ENCODE measurements around the gene OR52W1. TPM values are rescaled to one million over a fixed set of nuclear protein-coding genes. Genes with fewer than 3 reads are reported as not detected.

The OR52W1 gene
- total RNA-seq, 1 experiment from 2014 or later, result not detected

- no peaks in the 10 kb centered on the region for H3K9me3 ChIP-seq (ENCODE audit: control insufficient read depth in 1 of 2, insufficient read depth in 1 of 2, low read depth in 1 of 2, low read length in 2 of 2)
- ChIA-PET RAD21 (ENCODE audit: low non-redundant PET in 1 of 2, low total read pairs in 2 of 2, uncharacterized antibody in 2 of 2, unreplicated experiment in 2 of 2) (no interaction called here), CTCF (no interaction called here), POLR2A (no interaction called here)
- no peak for DNase-seq (ENCODE audit: low read depth, low spot score)
- intact Hi-C loops (cut with micrococcal nuclease), result no loop called here
- no peak overlapping the region for H3K4me2 ChIP-seq (ENCODE audit: low read length)
- H3K4me3 ChIP-seq (replicated peaks in 1 of 2; ENCODE audit: low read depth in 1 of 2, low read length in 2 of 2), result no peak overlapping the region
- H3K27me3 ChIP-seq (ENCODE audit: insufficient read depth, low read length), result no peaks in the 10 kb centered on the region; the same call in 1 of the 2 replicates
- H4K20me1 ChIP-seq (ENCODE audit: insufficient read depth), result no peaks in the 10 kb centered on the region
- TF ChIP-seq CEBPB (IDR thresholded peaks at IDR 0.05; ENCODE audit: low read depth), result no peak
- TF ChIP-seq FOSL1 (IDR thresholded peaks at IDR 0.05; ENCODE audit: low read depth), result no peak
- BruUV-seq (replicated peaks), result no TSS peak
- no peak for ATAC-seq
- H3K4me1 ChIP-seq (ENCODE audit: control insufficient read depth in 1 of 2, insufficient read depth in 2 of 2, low read length in 2 of 2), result no peaks in the 10 kb centered on the region
- H3K9me2 ChIP-seq (ENCODE audit: insufficient read depth), result no peaks in the 10 kb centered on the region
- H3K27ac ChIP-seq (ENCODE audit: low read depth, low read length), result no peak overlapping the region
- no peaks in the 10 kb centered on the region for H3K36me3 ChIP-seq (ENCODE audit: control insufficient read depth in 1 of 2, insufficient read depth in 2 of 2, low read length in 2 of 2)
- no peaks in the 10 kb centered on the region for H3K79me2 ChIP-seq (ENCODE audit: insufficient read depth, low read length)
- H2AFZ ChIP-seq (ENCODE audit: low read depth, low read length, poor library complexity, severe bottlenecking), result no peak overlapping the region
- no peak overlapping the region for H3K9ac ChIP-seq (ENCODE audit: low read length)
Observed at GRCh38 chr11:6152126-6152525, 46.9 kb upstream of the OR52W1 start.

- Histone ChIP-seq H3K4me1 (ENCODE audit: control insufficient read depth in 1 of 2, insufficient read depth in 2 of 2, low read length in 2 of 2) (no peaks in the 10 kb centered on the region), H3K36me3 (ENCODE audit: control insufficient read depth in 1 of 2, insufficient read depth in 2 of 2, low read length in 2 of 2) (no peaks in the 10 kb centered on the region), H3K9ac (ENCODE audit: low read length) (no peak overlapping the region), H3K4me3 (replicated peaks in 1 of 2; ENCODE audit: low read depth in 1 of 2, low read length in 2 of 2) (no peak overlapping the region), H4K20me1 (ENCODE audit: insufficient read depth) (no peaks in the 10 kb centered on the region), H3K9me2 (ENCODE audit: insufficient read depth) (no peaks in the 10 kb centered on the region), H3K79me2 (ENCODE audit: insufficient read depth, low read length) (no peaks in the 10 kb centered on the region), H3K9me3 (ENCODE audit: control insufficient read depth in 1 of 2, insufficient read depth in 1 of 2, low read depth in 1 of 2, low read length in 2 of 2) (no peaks in the 10 kb centered on the region), H3K27ac (ENCODE audit: low read depth, low read length) (no peak overlapping the region), H3K27me3 (ENCODE audit: insufficient read depth, low read length) (peaks cover 4% of the 10 kb centered on the region; the same call in 1 of the 2 replicates), H3K4me2 (ENCODE audit: low read length) (no peak overlapping the region), H2AFZ (ENCODE audit: low read depth, low read length, poor library complexity, severe bottlenecking) (no peak overlapping the region)
- RAD21 ChIA-PET (ENCODE audit: low non-redundant PET in 1 of 2, low total read pairs in 2 of 2, uncharacterized antibody in 2 of 2, unreplicated experiment in 2 of 2), result no interaction called here
- CTCF ChIA-PET, result no interaction called here
- no peak for TF ChIP-seq SRF (IDR thresholded peaks at IDR 0.05; ENCODE audit: low read depth)
- no peak for TF ChIP-seq ZFX (IDR thresholded peaks at IDR 0.05)
- TF ChIP-seq MAX (IDR thresholded peaks at IDR 0.05), result no peak
- TF ChIP-seq ZNF274 (IDR thresholded peaks at IDR 0.05; ENCODE audit: low read depth, low read length), result no peak
- no peak for TF ChIP-seq SP1 (IDR thresholded peaks at IDR 0.05; ENCODE audit: low read depth)
- no peak for TF ChIP-seq ATF3 (IDR thresholded peaks at IDR 0.05)
- TF ChIP-seq SIN3A (IDR thresholded peaks at IDR 0.05; ENCODE audit: low read depth), result no peak
- no peak for TF ChIP-seq EZH2phosphoT487 (IDR thresholded peaks at IDR 0.05; ENCODE audit: borderline replicate concordance)
- no peak for TF ChIP-seq RAD21 (IDR thresholded peaks at IDR 0.05; ENCODE audit: low read depth)
- no peak for TF ChIP-seq CEBPB (IDR thresholded peaks at IDR 0.05; ENCODE audit: low read depth)
- no peak for TF ChIP-seq TCF7L2 (IDR thresholded peaks at IDR 0.05; ENCODE audit: borderline replicate concordance, extremely low read depth, insufficient read depth, insufficient read length)
- TF ChIP-seq POLR2A (IDR thresholded peaks at IDR 0.05; ENCODE audit: borderline replicate concordance, extremely low read depth, insufficient read depth, insufficient read length), result no peak
- TF ChIP-seq FOSL1 (IDR thresholded peaks at IDR 0.05; ENCODE audit: low read depth), result no peak
- TF ChIP-seq REST (IDR thresholded peaks at IDR 0.05; ENCODE audit: low read depth), result no peak
- TF ChIP-seq CBX3 (IDR thresholded peaks at IDR 0.05; ENCODE audit: low read depth), result no peak
- TF ChIP-seq POLR2AphosphoS5 (IDR thresholded peaks at IDR 0.05; ENCODE audit: low read depth, low read length), result no peak
- no peak for TF ChIP-seq ELF1 (IDR thresholded peaks at IDR 0.05; ENCODE audit: borderline replicate concordance, low read depth)
- BruUV-seq (replicated peaks), result no TSS peak
- intact Hi-C loops (cut with micrococcal nuclease), result no loop called here
- POLR2A ChIA-PET, result no interaction called here
- no peak for ATAC-seq
- no peak for DNase-seq (ENCODE audit: low read depth, low spot score)
Observed at GRCh38 chr11:6156628-6157359, 42.2 kb upstream of the OR52W1 start.

All from HCT116 (cell line).